A673 (cell line): ENCODE data around the gene UPK3A. TPM values are rescaled to one million over a fixed set of nuclear protein-coding genes. Genes with fewer than 3 reads are reported as not detected.

Source experiments
- BruUV-seq: library from RNA; stranded (reverse); fragments of 400-500 nt; replicated peaks from 2 replicates; lab custom pipeline; 2021; lab: Mats Ljungman, UMichigan
- CTCF ChIA-PET: fragments of 300-600 bp; sonication (Branson Sonifier 250); formaldehyde crosslinking; loops from one replicate; lab custom pipeline; 2022; ENCODE audit warnings: antibody characterized with exemption; lab: Charles Lee
- POLR2A ChIA-PET: fragments of 300-600 bp; sonication (Branson Sonifier 250); formaldehyde crosslinking; loops from one replicate; lab custom pipeline; 2022; ENCODE audit warnings: antibody characterized with exemption; ENCODE audit not compliant: low non-redundant PET; lab: Charles Lee
- DNase-seq: peaks from one replicate; pipeline ENCODE4 v3.0.0-alpha.2; 2015; ENCODE audit warnings: low spot score
- H3K27ac ChIP-seq: fragments of 200-600 bp; sonication (generic); 2 replicates; pipeline ENCODE4 v1.5.1; 2016; ENCODE audit warnings: mixed run types, low read depth, mild to moderate bottlenecking, mixed read lengths, antibody characterized with exemption, low read length; ENCODE audit not compliant: poor library complexity, severe bottlenecking
- H3K27me3 ChIP-seq: fragments of 200-600 bp; sonication (generic); replicated peaks from 2 replicates; pipeline ENCODE4 v1.6.1; 2017; ENCODE audit warnings: mixed run types, low read depth, mild to moderate bottlenecking, mixed read lengths, antibody characterized with exemption, low read length; ENCODE audit not compliant: insufficient read depth, poor library complexity
- H3K36me3 ChIP-seq: fragments of 200-600 bp; sonication (generic); 2 replicates; pipeline ENCODE4 v1.6.1; 2016; ENCODE audit warnings: mixed run types, mild to moderate bottlenecking, mixed read lengths, antibody characterized with exemption, low read length; ENCODE audit not compliant: insufficient read depth, poor library complexity, severe bottlenecking
- H3K4me1 ChIP-seq: fragments of 200-600 bp; sonication (generic); 2 replicates; pipeline ENCODE4 v1.6.1; 2017; ENCODE audit warnings: mixed run types, mild to moderate bottlenecking, mixed read lengths, antibody characterized with exemption, low read length; ENCODE audit not compliant: insufficient read depth, poor library complexity, severe bottlenecking
- H3K4me3 ChIP-seq: fragments of 200-600 bp; sonication (generic); 2 replicates; pipeline ENCODE4 v1.5.1; 2016; ENCODE audit warnings: low read depth, mixed run types, mild to moderate bottlenecking, mixed read lengths, low read length; ENCODE audit not compliant: poor library complexity, severe bottlenecking
- H3K9me3 ChIP-seq: fragments of 200-600 bp; sonication (generic); 2 replicates; pipeline ENCODE4 v1.6.1; 2016; ENCODE audit warnings: mixed run types, low read depth, mild to moderate bottlenecking, mixed read lengths, antibody characterized with exemption, low read length; ENCODE audit not compliant: poor library complexity, severe bottlenecking
- EZH2 ChIP-seq: fragments of 200-600 bp; sonication (generic); IDR thresholded peaks from 2 replicates; pipeline ENCODE4 v1.6.1; 2017; ENCODE audit warnings: borderline replicate concordance, low read depth, mild to moderate bottlenecking, mixed read lengths, antibody characterized with exemption, low read length; ENCODE audit not compliant: poor library complexity, severe bottlenecking
- intact Hi-C: fragments of 100-400 bp; cut with micrococcal nuclease; formaldehyde crosslinking; loops from one replicate; pipeline ENCODE4 v1.10.0; 2022; ENCODE audit not compliant: unreplicated experiment
- total RNA-seq: library from RNA; stranded (reverse); gene quantifications from 2 replicates; pipeline ENCODE4 v1.2.3, GENCODE V29; 2021
- TF ChIP-seq, protein P1 (sequence below): fragments of 300-800, 200-600 bp; sonication (generic); conservative IDR thresholded peaks from 2 replicates; pipeline ENCODE4 v1.5.1; 2017; ENCODE audit warnings: low read depth, mild to moderate bottlenecking, antibody characterized with exemption, low read length, moderate library complexity, mixed read lengths

The UPK3A gene
- total RNA-seq, 1 experiment from 2014 or later: not detected

DNA sequence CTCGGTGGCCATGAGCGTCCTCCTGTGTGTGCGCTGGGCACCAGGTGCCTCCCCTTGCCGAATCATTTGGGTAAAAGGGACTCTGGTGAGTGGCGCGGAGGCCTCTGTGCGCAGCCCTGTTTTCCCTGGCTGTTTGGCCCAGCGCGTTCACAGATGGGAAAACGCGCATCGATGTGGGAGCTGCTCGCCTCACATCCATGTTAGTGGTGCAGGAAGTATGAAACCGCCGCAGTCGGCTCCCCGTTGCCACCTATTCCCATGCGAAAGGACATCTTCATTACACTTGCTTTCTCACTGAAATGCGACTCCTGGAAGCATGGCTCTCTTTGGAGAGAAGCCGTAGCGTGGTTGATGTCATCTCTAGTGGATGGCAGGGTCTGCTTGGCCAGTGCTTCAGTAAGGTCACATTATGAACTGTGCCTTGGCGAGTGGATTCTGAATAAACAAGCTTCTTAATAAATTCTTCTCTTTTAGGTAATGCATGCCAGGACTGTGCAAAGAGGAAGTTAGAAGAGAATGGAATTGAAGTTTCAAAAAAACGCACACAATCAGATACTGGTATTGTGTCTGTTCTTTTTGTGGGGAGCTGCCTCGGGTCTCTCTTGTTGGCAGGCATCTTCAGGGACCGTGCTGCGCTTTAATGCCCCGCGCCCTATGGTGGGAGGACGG is 51.2 kb downstream of the UPK3A start:
- TF ChIP-seq EZH2: no peak
- TF ChIP-seq, protein P1, sequence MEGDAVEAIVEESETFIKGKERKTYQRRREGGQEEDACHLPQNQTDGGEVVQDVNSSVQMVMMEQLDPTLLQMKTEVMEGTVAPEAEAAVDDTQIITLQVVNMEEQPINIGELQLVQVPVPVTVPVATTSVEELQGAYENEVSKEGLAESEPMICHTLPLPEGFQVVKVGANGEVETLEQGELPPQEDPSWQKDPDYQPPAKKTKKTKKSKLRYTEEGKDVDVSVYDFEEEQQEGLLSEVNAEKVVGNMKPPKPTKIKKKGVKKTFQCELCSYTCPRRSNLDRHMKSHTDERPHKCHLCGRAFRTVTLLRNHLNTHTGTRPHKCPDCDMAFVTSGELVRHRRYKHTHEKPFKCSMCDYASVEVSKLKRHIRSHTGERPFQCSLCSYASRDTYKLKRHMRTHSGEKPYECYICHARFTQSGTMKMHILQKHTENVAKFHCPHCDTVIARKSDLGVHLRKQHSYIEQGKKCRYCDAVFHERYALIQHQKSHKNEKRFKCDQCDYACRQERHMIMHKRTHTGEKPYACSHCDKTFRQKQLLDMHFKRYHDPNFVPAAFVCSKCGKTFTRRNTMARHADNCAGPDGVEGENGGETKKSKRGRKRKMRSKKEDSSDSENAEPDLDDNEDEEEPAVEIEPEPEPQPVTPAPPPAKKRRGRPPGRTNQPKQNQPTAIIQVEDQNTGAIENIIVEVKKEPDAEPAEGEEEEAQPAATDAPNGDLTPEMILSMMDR: no peak
- Histone ChIP-seq H3K27ac (no peak overlapping the region), H3K9me3 (no peaks in the 10 kb centered on the region), H3K27me3 (no peaks in the 10 kb centered on the region), H3K36me3 (peaks cover 22% of the 10 kb centered on the region), H3K4me1 (peaks cover 7% of the 10 kb centered on the region), H3K4me3 (no peak overlapping the region)
- no TSS peak for BruUV-seq
- intact Hi-C loops: no loop called here
- POLR2A ChIA-PET: no interaction called here
- CTCF ChIA-PET: no interaction called here
- DNase-seq: no peak

GRCh38 chr22:45336971-45337431 is 52.3 kb downstream of the UPK3A start:
- TF ChIP-seq EZH2: no peak
- no peaks in the 10 kb centered on the region for H3K9me3 ChIP-seq
- intact Hi-C loops: no loop called here
- no peak overlapping the region for H3K4me3 ChIP-seq
- POLR2A ChIA-PET: no interaction called here
- H3K27me3 ChIP-seq: no peaks in the 10 kb centered on the region
- BruUV-seq: no TSS peak
- peaks cover 7% of the 10 kb centered on the region for H3K4me1 ChIP-seq
- CTCF ChIA-PET: no interaction called here
- H3K27ac ChIP-seq: peak overlapping the region; percentile 59
- peaks cover 30% of the 10 kb centered on the region for H3K36me3 ChIP-seq
- DNase-seq: peak; percentile 18

DNA sequence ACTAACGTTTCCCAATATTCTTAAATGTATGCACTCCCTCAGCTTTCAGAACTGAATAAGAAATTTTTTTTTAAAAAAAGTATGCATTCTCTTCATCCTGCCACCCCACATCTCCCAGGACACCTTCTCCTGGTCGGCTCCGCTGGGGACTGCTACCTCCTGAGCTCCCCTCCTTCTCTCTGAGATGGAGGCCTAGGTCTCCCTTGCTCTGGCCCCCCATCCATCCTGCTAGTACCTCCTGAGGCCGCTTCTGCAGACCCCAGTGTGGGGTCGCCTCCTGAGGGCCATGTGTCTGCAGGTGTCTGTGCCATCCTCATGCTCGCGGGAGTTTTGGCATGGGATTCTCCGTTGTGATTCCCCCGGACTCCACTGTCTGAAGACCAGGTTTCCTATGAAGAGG is 52.8 kb downstream of the UPK3A start:
- no TSS peak for BruUV-seq
- ChIA-PET POLR2A (no interaction called here), CTCF (no interaction called here)
- Histone ChIP-seq H3K4me1 (peaks cover 7% of the 10 kb centered on the region), H3K36me3 (peaks cover 30% of the 10 kb centered on the region), H3K27ac (peak overlapping the region; percentile 59), H3K27me3 (no peaks in the 10 kb centered on the region), H3K9me3 (no peaks in the 10 kb centered on the region), H3K4me3 (no peak overlapping the region)
- no peak for DNase-seq
- TF ChIP-seq, protein P1: no peak
- no peak for TF ChIP-seq EZH2
- intact Hi-C loops: no loop called here

DNA sequence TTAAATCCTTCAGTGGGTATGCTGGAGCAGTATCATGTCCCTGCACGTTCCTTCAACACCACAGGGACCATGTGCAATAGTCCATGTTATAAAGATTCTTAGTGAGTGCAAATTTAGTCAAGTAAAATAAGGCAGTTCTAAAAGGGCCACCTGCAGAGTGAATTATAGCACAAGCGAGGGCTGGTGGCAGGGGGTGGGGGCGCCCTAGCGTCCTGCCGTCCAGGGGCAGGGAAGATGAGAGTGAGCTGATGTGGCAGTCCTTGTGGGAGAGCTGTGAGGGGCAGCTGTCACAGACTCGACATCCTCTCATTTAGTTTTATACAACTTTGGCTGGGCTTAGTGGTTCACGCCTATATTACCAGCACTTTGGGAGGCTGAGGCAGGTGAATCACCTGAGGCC is 54.0 kb downstream of the UPK3A start:
- Histone ChIP-seq H3K4me1 (peaks cover 7% of the 10 kb centered on the region), H3K27me3 (no peaks in the 10 kb centered on the region), H3K4me3 (no peak overlapping the region), H3K27ac (no peak overlapping the region), H3K36me3 (peaks cover 29% of the 10 kb centered on the region), H3K9me3 (no peaks in the 10 kb centered on the region)
- no TSS peak for BruUV-seq
- CTCF ChIA-PET: no interaction called here
- POLR2A ChIA-PET: no interaction called here
- TF ChIP-seq, protein P1: no peak
- TF ChIP-seq EZH2: no peak
- intact Hi-C loops: no loop called here
- DNase-seq: no peak
